Measurements from ENCODE around the gene SLC30A10. TPM values are rescaled to one million over a fixed set of nuclear protein-coding genes. Genes with fewer than 3 reads are reported as not detected.

SLC30A10 gene
- total RNA-seq, 2 donors from 2014 or later: 0.09 TPM; not detected in 1

DNA sequence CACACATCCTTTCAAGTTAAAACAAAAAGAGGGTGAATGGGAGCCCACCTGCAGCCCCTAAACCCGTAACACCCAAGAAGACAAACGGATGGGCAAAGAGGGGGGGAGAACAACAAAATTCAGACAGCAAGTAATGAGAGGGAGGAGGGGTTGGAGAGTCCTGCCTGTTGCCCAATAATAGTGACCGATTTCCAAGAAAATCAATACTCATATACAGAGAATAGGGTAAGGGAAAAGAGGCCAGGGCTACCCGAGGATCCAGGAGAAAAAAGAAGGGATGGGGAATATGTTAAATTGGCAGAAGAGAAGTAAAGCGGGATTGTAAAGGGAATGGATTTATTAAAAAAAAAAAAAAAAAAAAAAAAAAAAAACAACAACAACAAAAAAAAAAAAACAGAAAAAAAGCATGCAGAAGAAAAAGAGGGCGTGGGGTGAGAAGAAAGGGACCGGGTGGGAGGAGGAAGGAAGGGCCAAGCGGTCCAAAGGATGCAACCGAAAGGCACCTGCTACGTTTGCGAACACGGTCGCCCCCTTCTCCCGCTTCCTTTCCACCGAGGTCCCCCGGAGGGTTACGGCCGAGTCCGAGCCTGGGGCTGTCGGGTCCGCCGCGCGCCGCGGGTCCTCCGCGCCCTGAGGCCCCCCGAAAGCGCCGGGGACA lies 930 bp downstream of the SLC30A10 start:
- H3K36me3 Mint-ChIP-seq (ENCODE audit: low read depth): no peaks in the 10 kb centered on the region
- no peaks in the 10 kb centered on the region for H3K9me3 ChIP-seq (ENCODE audit: control insufficient read depth, low read length)
- no peak for DNase-seq
- TF ChIP-seq, protein P1, sequence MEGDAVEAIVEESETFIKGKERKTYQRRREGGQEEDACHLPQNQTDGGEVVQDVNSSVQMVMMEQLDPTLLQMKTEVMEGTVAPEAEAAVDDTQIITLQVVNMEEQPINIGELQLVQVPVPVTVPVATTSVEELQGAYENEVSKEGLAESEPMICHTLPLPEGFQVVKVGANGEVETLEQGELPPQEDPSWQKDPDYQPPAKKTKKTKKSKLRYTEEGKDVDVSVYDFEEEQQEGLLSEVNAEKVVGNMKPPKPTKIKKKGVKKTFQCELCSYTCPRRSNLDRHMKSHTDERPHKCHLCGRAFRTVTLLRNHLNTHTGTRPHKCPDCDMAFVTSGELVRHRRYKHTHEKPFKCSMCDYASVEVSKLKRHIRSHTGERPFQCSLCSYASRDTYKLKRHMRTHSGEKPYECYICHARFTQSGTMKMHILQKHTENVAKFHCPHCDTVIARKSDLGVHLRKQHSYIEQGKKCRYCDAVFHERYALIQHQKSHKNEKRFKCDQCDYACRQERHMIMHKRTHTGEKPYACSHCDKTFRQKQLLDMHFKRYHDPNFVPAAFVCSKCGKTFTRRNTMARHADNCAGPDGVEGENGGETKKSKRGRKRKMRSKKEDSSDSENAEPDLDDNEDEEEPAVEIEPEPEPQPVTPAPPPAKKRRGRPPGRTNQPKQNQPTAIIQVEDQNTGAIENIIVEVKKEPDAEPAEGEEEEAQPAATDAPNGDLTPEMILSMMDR (conservative IDR thresholded peaks at IDR 0.05): no peak
- H3K27ac ChIP-seq (ENCODE audit: low read depth, low read length): no peak overlapping the region
- peaks cover 49% of the 10 kb centered on the region for H3K27me3 ChIP-seq (ENCODE audit: control insufficient read depth, insufficient read depth, low read length, poor library complexity, severe bottlenecking)
- 6 to 9% methylated on average over 12 to 28 of the region's 31 CpGs for WGBS, 2 experiments (ENCODE audit: insufficient coverage in 1 of 2, insufficient read length in 1 of 2)
- H3K4me1 ChIP-seq (ENCODE audit: control insufficient read depth, insufficient read depth, low read length): peaks cover 3% of the 10 kb centered on the region
- peak overlapping the region; percentile 68 for H3K4me3 ChIP-seq (ENCODE audit: low read length)
- H3K4me3 Mint-ChIP-seq: peak overlapping the region; percentile 65
- H3K27ac Mint-ChIP-seq: no peak overlapping the region
- H3K36me3 ChIP-seq (ENCODE audit: control insufficient read depth, insufficient read depth, low read length): no peaks in the 10 kb centered on the region
- H3K9ac ChIP-seq (ENCODE audit: extremely low read depth, low read length, poor library complexity, severe bottlenecking): no peak overlapping the region
- peaks cover 52% of the 10 kb centered on the region for H3K27me3 Mint-ChIP-seq (ENCODE audit: insufficient read depth)
- H3K9me3 Mint-ChIP-seq: no peaks in the 10 kb centered on the region
- H3K4me1 Mint-ChIP-seq: peaks cover 3% of the 10 kb centered on the region

DNA sequence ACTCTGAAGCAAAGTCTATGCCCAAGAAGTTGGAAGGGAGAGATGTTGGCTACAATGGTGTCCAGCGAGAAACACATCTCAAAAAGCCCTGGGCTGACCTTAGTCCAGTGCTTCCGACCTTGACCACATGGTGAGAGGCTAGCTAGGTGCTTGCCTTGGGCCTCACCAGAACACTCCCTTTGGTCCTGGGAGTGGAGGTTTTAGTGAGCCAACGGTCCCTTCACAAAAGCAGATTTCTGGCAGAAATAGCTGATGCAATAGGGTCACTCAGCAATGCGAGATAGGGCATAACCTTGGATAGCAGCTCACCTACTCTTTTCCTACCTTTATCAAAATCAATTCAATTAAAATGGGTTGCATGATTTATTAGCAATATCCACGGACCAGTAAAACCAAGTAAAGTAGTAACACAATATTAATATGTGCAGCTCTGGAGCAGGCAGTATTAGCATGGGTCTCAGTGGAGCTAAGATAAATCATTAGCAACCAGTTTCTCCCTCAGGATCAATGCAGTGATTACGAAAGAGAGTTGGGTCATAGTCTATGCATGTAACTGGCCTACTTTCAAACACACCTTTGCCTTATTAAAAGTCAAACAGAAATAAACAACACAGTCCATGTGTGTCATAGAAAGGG lies 1.9 kb downstream of the SLC30A10 start:
- WGBS, 2 experiments (ENCODE audit: insufficient coverage in 1 of 2, insufficient read length in 1 of 2): 92% methylated on average over 2 to 6 of the region's 6 CpGs
- Histone ChIP-seq H3K4me3 (ENCODE audit: low read length) (no peak overlapping the region), H3K36me3 (ENCODE audit: control insufficient read depth, insufficient read depth, low read length) (no peaks in the 10 kb centered on the region), H3K27me3 (ENCODE audit: control insufficient read depth, insufficient read depth, low read length, poor library complexity, severe bottlenecking) (peaks cover 49% of the 10 kb centered on the region), H3K9ac (ENCODE audit: extremely low read depth, low read length, poor library complexity, severe bottlenecking) (no peak overlapping the region), H3K4me1 (ENCODE audit: control insufficient read depth, insufficient read depth, low read length) (peaks cover 3% of the 10 kb centered on the region), H3K27ac (ENCODE audit: low read depth, low read length) (no peak overlapping the region), H3K9me3 (ENCODE audit: control insufficient read depth, low read length) (no peaks in the 10 kb centered on the region)
- H3K36me3 Mint-ChIP-seq (ENCODE audit: low read depth): no peaks in the 10 kb centered on the region
- no peaks in the 10 kb centered on the region for H3K9me3 Mint-ChIP-seq
- peaks cover 52% of the 10 kb centered on the region for H3K27me3 Mint-ChIP-seq (ENCODE audit: insufficient read depth)
- TF ChIP-seq, protein P1 (conservative IDR thresholded peaks at IDR 0.05): no peak
- H3K27ac Mint-ChIP-seq: no peak overlapping the region
- peaks cover 3% of the 10 kb centered on the region for H3K4me1 Mint-ChIP-seq
- H3K4me3 Mint-ChIP-seq: no peak overlapping the region
- DNase-seq: no peak

DNA sequence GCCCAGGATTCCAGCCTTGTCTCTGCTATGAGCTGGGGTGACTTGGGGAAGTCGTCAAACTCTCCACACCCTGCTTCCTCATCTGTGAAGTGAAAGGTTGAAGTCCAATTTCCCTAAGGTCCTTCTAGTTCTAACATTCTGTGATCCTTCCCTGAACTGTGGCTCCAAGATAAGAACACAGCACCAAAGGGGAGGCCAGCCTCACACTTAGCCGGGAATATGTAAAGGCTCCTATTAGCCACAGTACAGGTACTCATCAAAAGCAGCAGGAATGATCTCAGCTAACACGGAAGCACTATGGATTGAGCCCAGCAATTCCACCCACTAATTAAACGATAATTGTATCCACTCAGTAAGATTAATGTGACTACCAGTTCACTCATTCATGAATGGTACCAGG lies 4.0 kb downstream of the SLC30A10 start:
- Mint-ChIP-seq H3K4me3 (no peak overlapping the region), H3K36me3 (ENCODE audit: low read depth) (no peaks in the 10 kb centered on the region), H3K27ac (no peak overlapping the region), H3K4me1 (peaks cover 3% of the 10 kb centered on the region), H3K27me3 (ENCODE audit: insufficient read depth) (peaks cover 39% of the 10 kb centered on the region), H3K9me3 (no peaks in the 10 kb centered on the region)
- DNase-seq: no peak
- TF ChIP-seq, protein P1 (conservative IDR thresholded peaks at IDR 0.05): no peak
- peaks cover 3% of the 10 kb centered on the region for H3K4me1 ChIP-seq (ENCODE audit: control insufficient read depth, insufficient read depth, low read length)
- H3K27me3 ChIP-seq (ENCODE audit: control insufficient read depth, insufficient read depth, low read length, poor library complexity, severe bottlenecking): peaks cover 43% of the 10 kb centered on the region
- no peaks in the 10 kb centered on the region for H3K9me3 ChIP-seq (ENCODE audit: control insufficient read depth, low read length)
- no peaks in the 10 kb centered on the region for H3K36me3 ChIP-seq (ENCODE audit: control insufficient read depth, insufficient read depth, low read length)
- WGBS, 2 experiments (ENCODE audit: insufficient coverage in 1 of 2, insufficient read length in 1 of 2): 91 to 100% methylated on average over 3 to 4 of the region's 4 CpGs
- no peak overlapping the region for H3K27ac ChIP-seq (ENCODE audit: low read depth, low read length)
- H3K9ac ChIP-seq (ENCODE audit: extremely low read depth, low read length, poor library complexity, severe bottlenecking): no peak overlapping the region
- no peak overlapping the region for H3K4me3 ChIP-seq (ENCODE audit: low read length)

Data from endodermal cell (in vitro differentiated cells).